ENCODE data around the gene TMEM151B.
"Not testable (repeated sequence)": the region's sequence is repeated elsewhere in the genome, so short reads cannot be mapped to it uniquely, and the experiment has no call there.

Gene TMEM151B

GRCh38 chr6:44309092-44309491 lies 38.8 kb downstream of the TMEM151B start:
- no peak for DNase-seq

- DNase-seq: no peak
Measured at GRCh38 chr6:44309631-44310030, 39.4 kb downstream of the TMEM151B start.

- DNase-seq: no peak
Measured at GRCh38 chr6:44310241-44310640, 40.0 kb downstream of the TMEM151B start.

- DNase-seq: no peak
Measured at GRCh38 chr6:44311304-44311703, 41.1 kb downstream of the TMEM151B start.

GRCh38 chr6:44311767-44312166 lies 41.5 kb downstream of the TMEM151B start:
- no peak for DNase-seq

GRCh38 chr6:44312901-44313788 lies 42.9 kb downstream of the TMEM151B start, which contains the start of gene AARS2:
AARS2 (minus strand) TSS chr6:44313347; CDS start chr6:44313323, 24 bp downstream.
- DNase-seq: peak; percentile 95

GRCh38 chr6:44314657-44315056 lies 44.4 kb downstream of the TMEM151B start:
- DNase-seq: not testable (repeated sequence)

GRCh38 chr6:44315516-44315915 lies 45.3 kb downstream of the TMEM151B start:
- no peak for DNase-seq

- DNase-seq: no peak
Measured at GRCh38 chr6:44315951-44316350, 45.7 kb downstream of the TMEM151B start.

GRCh38 chr6:44316481-44316880 lies 46.2 kb downstream of the TMEM151B start:
- no peak for DNase-seq

DNA sequence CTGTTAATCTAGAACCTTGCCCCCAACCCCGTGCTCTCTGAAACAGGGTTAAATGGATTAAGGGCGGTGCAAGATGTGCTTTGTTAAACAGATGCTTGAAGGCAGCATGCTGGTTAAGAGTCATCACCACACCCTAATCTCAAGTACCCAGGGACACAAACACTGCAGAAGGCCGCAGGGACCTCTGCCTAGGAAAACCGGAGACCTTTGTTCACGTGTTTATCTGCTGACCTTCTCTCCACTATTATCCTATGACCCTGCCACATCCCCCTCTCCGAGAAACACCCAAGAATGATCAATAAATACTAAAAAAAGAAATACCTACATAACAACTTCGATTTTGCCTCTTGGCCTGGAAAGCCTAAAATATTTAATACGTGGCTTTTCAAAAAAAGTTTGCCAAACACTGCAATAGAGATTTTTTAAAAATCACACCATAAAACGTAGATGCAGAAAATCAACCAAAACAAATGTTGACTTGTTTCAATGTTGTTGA lies 46.9 kb downstream of the TMEM151B start:
- not testable (repeated sequence) for DNase-seq

DNA sequence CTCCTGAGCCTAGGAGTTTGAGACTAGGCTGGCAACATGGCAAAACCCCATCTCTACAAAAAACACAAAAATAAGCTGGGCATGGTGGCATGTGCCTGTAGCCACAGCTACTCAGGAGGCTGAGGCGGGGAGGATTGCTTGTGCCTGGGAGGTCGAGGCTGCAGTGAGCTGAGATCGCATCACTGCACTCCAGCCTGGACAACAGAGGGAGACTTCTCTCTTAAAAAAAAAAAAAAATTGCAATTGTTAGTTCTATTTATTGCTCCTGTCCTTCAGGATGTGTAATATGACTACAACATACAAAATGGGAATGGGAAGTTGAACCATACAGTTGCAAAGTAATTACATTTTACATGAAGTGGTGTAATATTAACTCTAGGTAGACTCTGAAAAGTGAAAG lies 51.0 kb downstream of the TMEM151B start:
- no peak for DNase-seq

DNA sequence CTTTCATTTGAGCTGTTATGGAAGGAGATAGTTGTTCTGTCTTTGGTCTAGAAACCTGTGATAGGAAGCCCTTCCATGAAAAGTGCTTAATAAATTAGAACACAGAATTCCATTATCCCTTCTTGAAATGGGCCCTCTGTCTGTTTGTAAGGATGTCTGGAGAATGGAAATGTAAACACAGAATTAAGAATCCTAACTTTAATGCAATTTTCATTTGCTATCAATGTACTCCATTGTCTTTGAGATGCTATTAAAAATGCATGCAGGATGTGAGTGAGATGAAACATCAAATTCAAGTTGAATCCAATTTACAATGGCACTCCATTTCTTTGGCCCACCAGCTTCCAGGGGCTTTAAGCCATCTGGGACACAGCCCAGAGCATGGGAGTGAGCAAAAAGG lies 56.8 kb downstream of the TMEM151B start:
- DNase-seq: no peak

- no peak for DNase-seq
Measured at GRCh38 chr6:44327760-44328159, 57.5 kb downstream of the TMEM151B start.

DNA sequence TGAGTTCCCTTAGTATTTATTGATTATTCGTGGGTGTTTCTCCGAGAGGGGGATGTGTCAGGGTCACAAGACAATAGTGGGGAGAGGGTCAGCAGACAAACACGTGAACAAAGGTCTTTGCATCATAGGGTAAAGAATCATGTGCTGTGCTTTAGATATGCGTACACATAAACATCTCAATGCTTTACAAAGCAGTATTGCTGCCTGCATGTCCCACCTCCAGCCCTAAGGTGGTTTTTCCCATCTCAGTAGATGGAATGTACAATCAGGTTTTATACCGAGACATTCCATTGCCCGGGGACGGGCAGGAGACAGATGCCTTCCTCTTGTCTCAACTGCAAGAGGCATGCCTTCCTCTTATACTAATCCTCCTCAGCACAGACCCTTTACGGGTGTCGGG lies 58.0 kb downstream of the TMEM151B start:
- DNase-seq: not testable (repeated sequence)

GRCh38 chr6:44329858-44330257 lies 59.6 kb downstream of the TMEM151B start:
- DNase-seq: no peak

DNA sequence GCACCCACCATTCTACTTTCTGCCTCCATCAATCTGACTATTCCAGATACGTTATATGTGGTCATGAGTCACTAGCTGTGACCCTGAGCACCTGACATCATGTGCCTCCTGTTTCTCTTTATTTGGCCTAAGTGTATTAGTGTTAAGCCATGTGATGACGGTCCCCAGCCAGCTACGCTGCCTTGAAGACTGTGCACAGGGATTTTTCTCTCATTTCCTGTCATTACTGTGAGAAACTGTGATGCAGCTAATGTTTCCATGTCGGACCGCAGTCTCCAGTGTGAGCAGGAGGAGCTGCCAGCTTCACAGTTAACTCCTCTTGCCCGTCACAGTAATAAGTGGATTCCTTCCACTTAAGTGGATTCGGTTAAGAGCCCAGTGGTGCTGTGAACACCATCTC lies 62.3 kb downstream of the TMEM151B start:
- no peak for DNase-seq

DNA sequence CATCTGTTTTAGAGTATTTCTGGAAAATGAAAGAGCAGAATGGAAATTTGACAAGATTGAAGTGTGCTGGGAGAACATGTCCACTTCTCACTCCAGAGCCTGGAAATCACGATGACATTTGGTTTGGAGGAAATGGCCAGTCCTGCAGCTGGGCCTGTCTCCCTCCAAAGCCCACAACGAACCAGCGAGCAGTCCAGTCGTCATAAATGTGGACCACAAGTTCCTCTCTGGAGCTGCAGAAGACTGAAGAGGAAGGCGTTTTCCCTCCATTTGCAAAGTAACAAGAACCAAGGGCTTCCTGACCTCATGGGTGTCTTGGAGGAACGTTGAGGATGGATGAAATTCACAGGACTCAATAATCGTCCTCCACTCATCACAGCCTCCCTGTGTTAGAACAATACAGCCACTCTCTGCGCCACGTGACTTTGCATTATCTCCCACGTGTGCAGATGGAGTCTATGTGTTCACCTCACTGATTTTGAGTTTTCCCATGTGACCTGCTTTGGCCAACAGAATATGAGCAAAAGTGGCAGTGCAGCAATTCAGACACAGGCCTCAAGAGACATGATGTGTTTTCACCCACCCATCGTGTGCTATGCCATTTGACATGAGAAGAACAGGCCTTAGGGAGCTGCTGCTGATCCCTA lies 63.1 kb downstream of the TMEM151B start:
- no peak for DNase-seq

DNA sequence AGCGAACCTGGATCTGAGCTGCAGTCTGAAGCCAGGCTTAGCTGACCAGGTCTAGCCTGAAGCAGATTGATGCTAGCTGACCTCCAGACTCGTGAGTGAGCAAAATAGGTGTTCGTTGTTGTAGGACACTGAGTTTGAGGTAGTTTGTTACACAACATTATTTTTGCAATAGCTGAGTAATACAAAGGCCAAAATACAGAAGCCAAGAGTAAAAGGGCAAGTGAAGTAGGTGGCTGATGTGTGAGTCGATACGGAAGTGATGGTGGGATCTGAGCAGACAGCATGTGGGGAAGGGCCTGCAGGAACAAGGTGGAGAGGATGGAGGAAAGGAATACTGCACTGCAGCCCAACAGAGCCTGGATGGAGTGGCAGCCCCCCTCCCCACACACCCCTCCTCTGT lies 63.7 kb downstream of the TMEM151B start:
- DNase-seq: no peak

GRCh38 chr6:44335631-44336030 lies 65.4 kb downstream of the TMEM151B start:
- DNase-seq: no peak

DNA sequence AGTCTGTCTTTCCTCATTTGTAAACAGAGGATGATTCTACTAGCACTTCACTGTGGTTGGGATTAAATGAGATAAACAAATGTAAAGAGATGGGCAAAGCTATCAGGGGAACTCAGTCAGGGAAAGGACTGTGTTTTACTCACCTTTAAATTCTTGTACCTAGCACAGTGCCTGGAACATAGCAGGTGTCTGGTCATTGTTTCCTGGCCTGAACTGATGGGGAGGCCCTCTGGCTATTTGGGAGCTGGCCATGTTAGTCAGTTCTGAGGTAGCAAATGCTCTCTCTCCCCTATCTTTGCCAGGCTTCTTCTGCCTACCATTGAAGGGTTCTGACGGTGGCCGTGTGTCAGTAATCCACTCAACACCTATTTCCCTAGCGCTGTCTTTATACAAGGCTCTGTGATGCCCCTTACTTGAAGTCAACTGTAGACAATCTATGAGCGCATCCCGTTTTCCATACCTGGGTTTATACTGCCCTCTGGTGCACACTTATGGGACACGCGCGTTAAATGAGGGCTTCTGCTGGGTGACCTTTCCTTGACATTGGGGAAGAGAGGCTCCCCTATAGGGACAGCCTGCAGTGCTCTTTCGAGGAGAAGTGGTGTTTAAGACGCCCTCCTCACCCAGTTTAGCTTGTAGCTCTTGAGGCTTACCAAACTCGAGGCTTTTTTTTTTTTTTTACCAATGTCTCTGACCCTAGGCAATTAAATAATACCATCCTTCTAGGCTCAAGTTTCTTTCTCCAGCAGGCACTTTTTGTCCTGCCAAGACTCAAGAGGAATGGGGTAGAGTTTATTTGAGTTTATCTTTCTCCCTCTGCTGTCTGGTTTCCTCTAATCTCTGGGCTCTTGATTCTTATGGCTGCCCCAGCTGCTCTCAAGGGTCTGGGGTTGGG lies 68.2 kb downstream of the TMEM151B start:
- peak; percentile 86 for DNase-seq

DNA sequence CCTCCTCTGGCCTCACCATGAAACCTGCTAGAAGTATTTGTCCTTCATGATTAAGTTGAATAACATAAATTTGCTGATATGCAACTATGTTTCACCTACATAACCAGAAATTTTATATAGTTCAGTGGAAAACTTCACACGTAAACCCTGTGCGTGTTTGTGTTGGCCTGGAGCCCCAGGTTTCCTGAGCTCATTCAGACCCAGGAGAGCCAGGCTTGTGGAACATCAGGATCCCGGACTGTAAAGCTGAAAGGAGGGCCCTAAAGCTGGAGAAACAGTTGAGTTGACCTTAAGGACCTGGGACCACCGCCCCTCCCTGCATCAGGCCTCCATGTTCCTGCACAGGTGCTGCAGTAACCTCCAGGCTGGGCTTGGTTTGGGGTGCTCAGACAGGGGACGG lies 69.1 kb downstream of the TMEM151B start:
- DNase-seq: no peak
